Right lobe of liver (tissue), 4 donors: Measurements from ENCODE around the gene KAT5.
A peak's percentile ranks its signal among the peaks of the same experiment; 100 is the strongest.

Experiments
- POLR2A ChIP-seq: fragments of 450-650 bp; IDR thresholded peaks from one replicate; pipeline ENCODE4 v1.6.1; 2017; ENCODE audit warnings: antibody characterized with exemption, mild to moderate bottlenecking
- TF ChIP-seq, protein P1 (sequence below), 4 donors: fragments of 200-600 bp in 3 of 4; fragments of 450-650 bp in 1 of 4; IDR thresholded peaks; one replicate each; pipeline versions ENCODE4 v1.5.1 to v1.8.0; 2016 to 2022; ENCODE audit warnings: antibody characterized with exemption in 4 of 4, mild to moderate bottlenecking in 2 of 4
- donor health status: DM: no; HTN: no; CAD: no.
- donor health status: DM: no; HTN: no; CAD: no.
- donor health status: DM: no; HTN: yes; CAD: no.

DNA sequence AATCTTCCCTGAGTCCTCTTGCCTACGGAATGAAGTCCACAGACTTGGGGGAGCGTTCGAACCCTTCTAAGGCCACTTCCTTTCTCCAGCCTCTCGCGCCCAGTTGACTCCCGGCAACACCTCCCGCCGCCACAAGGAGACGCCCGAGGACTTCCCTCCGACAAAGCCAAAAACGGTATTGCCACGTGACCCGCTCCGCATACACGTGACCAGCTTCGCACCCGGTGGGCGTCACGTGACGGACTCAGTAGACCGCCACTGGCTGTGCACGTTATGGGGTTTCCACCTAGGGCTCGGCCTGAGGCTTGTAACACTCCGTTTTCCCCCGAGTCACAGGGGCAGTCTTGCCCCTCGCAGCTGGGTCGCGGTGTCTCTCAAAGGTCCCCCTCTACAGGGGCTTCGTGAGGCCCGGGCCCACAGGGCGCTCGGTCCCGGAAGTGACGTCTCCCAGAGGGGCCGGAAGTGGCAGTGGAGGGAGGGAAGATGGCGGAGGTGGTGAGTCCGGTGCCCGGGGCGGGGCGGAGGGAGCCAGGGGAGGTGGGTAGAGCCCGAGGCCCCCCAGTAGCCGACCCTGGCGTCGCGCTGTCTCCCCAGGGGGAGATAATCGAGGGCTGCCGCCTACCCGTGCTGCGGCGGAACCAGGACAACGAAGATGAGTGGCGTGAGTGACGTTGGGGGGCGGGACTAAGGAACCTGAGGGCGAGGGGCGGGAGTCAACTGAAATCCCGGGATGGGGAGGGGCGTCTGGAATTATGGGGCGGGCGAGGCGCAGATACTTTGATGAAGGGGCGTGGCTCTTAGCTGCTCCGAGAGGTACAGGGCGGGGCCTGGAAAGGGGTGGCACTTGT, at the start of gene KAT5:
- TF ChIP-seq, protein P1, sequence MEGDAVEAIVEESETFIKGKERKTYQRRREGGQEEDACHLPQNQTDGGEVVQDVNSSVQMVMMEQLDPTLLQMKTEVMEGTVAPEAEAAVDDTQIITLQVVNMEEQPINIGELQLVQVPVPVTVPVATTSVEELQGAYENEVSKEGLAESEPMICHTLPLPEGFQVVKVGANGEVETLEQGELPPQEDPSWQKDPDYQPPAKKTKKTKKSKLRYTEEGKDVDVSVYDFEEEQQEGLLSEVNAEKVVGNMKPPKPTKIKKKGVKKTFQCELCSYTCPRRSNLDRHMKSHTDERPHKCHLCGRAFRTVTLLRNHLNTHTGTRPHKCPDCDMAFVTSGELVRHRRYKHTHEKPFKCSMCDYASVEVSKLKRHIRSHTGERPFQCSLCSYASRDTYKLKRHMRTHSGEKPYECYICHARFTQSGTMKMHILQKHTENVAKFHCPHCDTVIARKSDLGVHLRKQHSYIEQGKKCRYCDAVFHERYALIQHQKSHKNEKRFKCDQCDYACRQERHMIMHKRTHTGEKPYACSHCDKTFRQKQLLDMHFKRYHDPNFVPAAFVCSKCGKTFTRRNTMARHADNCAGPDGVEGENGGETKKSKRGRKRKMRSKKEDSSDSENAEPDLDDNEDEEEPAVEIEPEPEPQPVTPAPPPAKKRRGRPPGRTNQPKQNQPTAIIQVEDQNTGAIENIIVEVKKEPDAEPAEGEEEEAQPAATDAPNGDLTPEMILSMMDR (IDR thresholded peaks at IDR 0.05) = peak; percentile 94 to 99 (median 96)
- TF ChIP-seq POLR2A = peak; percentile 80
